GM12892 (cell line): ENCODE results near the gene FRMD4B.
A peak's percentile ranks its signal among the peaks of the same experiment; 100 is the strongest.

Source experiments
- DNase-seq: peaks from one replicate; pipeline ENCODE4 v3.0.0; 2011; ENCODE audit not compliant: insufficient read length
- FAIRE-seq: peaks from 2 replicates; lab custom pipeline; 2011; peaks lifted over from hg19 to GRCh38; lab: Jason Lieb, UNC
- POLR2A ChIP-seq: IDR thresholded peaks from 2 replicates; pipeline ENCODE4 v1.6.1; 2011; ENCODE audit warnings: low read depth, low read length, control low read depth
- POLR2AphosphoS5 ChIP-seq: IDR thresholded peaks from 2 replicates; pipeline ENCODE4 v1.6.1; 2011; ENCODE audit warnings: low read depth, low read length, control low read depth
- TAF1 ChIP-seq: IDR thresholded peaks from 2 replicates; pipeline ENCODE4 v1.6.1; 2011; ENCODE audit warnings: low read depth, mild to moderate bottlenecking, control low read depth, low read length, borderline replicate concordance

The FRMD4B gene

GRCh38 chr3:69378112-69378802, 7.6 kb downstream of the FRMD4B start:
- no peak for FAIRE-seq

GRCh38 chr3:69377262-69377661, 8.6 kb downstream of the FRMD4B start:
- TF ChIP-seq TAF1: no peak
- no peak for TF ChIP-seq POLR2A
- no peak for TF ChIP-seq POLR2AphosphoS5
- FAIRE-seq (no peak), DNase-seq (no peak)

More at GRCh38 chr3:69378112-69378802, 7.6 kb downstream of the FRMD4B start:
- no peak for TF ChIP-seq TAF1
- TF ChIP-seq POLR2A: no peak
- TF ChIP-seq POLR2AphosphoS5: no peak
- no peak for DNase-seq

- TF ChIP-seq POLR2A (no peak), POLR2AphosphoS5 (no peak), TAF1 (no peak)
- FAIRE-seq (no peak), DNase-seq (no peak)
Observed at GRCh38 chr3:69376731-69377130, 9.2 kb downstream of the FRMD4B start.

- DNase-seq (no peak), FAIRE-seq (no peak)
- TF ChIP-seq TAF1 (no peak), POLR2A (no peak), POLR2AphosphoS5 (no peak)
Observed at GRCh38 chr3:69371816-69372215, 14.1 kb downstream of the FRMD4B start.

GRCh38 chr3:69370901-69371301, 15.0 kb downstream of the FRMD4B start:
- FAIRE-seq (no peak), DNase-seq (no peak)
- TF ChIP-seq POLR2AphosphoS5 (no peak), TAF1 (no peak), POLR2A (no peak)

GRCh38 chr3:69370156-69370883, 15.6 kb downstream of the FRMD4B start:
- TF ChIP-seq POLR2A (no peak), POLR2AphosphoS5 (no peak), TAF1 (no peak)
- FAIRE-seq (no peak), DNase-seq (no peak)

GRCh38 chr3:69368129-69368741, 17.7 kb downstream of the FRMD4B start:
- no peak for TF ChIP-seq TAF1
- DNase-seq (peak; percentile 31), FAIRE-seq (peak; percentile 89)

- no peak for DNase-seq
- FAIRE-seq: no peak
- TF ChIP-seq POLR2A: no peak
- no peak for TF ChIP-seq TAF1
- TF ChIP-seq POLR2AphosphoS5: no peak
Observed at GRCh38 chr3:69367586-69367985, 18.3 kb downstream of the FRMD4B start.

GRCh38 chr3:69364354-69364753, 21.5 kb downstream of the FRMD4B start:
- TF ChIP-seq POLR2A: no peak
- no peak for TF ChIP-seq POLR2AphosphoS5
- no peak for TF ChIP-seq TAF1
- DNase-seq (no peak), FAIRE-seq (no peak)

- no peak for FAIRE-seq
- no peak for TF ChIP-seq POLR2A
- no peak for TF ChIP-seq POLR2AphosphoS5
- TF ChIP-seq TAF1: no peak
- no peak for DNase-seq
Observed at GRCh38 chr3:69360690-69361089, 25.2 kb downstream of the FRMD4B start.

- FAIRE-seq: no peak
- TF ChIP-seq POLR2AphosphoS5 (no peak), TAF1 (no peak), POLR2A (no peak)
- DNase-seq: no peak
Observed at GRCh38 chr3:69359916-69360315, 26.0 kb downstream of the FRMD4B start.

GRCh38 chr3:69359339-69359893, 26.5 kb downstream of the FRMD4B start:
- no peak for TF ChIP-seq POLR2A
- no peak for TF ChIP-seq POLR2AphosphoS5
- no peak for TF ChIP-seq TAF1
- DNase-seq: no peak
- no peak for FAIRE-seq
